ENCODE measurements around the gene SIAH1.
"Not testable (repeated sequence)": the region's sequence is repeated elsewhere in the genome, so short reads cannot be mapped to it uniquely, and the experiment has no call there.

Gene SIAH1

DNA sequence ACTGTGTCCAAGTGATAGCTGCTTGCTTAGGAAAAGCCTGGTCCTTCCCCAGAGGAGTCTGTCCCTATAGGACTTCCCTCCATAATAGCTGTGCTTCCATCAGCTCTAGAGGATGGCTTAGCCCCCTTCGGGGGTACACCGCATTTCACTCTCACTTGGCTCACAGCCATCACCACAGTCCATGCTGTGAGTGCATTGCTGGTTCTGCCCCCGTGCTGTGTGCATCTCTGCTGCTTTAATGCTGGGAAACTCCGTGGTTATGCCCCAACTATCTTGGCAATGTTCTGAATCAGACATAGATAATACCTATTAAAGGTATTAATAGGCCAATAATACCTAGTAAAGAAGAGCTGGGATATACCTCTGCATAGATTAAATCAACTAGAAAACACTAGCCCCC lies 58.3 kb downstream of the SIAH1 start:
- DNase-seq = no peak

DNA sequence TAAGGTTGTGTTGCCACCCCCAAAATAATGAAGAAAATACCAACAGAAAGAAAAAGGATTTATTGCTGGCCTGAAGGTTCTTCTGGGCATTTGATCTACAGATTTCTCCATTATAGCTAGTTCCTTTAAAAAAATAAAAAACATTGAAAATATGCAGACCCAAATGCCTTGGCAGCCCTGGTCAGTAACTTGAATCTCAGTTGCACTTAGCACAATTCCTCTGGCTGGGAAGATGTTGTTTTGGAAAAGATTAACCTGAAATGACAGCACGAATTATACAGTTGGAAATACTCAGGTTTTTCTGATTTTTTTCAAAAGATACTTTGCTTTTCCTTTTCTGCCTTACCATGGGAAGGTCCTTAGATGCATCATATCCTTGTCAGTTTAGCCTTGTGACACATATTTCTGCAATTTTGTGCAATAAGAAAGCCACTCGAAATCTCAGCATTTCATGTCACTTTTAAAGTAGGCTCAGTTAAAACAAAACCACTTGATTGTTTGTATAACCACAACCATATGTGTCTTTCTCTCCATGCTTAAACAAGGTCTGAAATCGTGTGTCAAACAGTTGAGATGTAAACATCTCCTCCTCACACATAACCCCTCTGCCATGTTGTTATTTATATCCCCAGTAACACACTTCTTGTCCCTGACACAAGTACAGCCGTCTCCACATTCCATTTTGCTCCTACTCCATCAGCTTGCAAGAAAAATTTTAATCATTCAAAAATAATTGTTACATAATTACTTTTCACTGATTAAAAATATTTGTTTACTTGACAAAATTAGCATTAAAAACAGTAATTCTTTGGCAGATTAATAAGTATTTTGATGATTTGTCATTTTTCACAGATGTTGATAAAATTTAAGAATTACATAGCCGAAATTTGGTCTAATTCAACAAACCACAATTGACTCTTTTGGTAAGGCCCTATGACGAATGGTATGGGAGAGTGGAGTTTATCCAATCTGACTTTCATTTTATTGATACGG lies 61.1 kb downstream of the SIAH1 start:
- DNase-seq = no peak

GRCh38 chr16:48321317-48322036 lies 63.7 kb downstream of the SIAH1 start:
- DNase-seq = no peak

DNA sequence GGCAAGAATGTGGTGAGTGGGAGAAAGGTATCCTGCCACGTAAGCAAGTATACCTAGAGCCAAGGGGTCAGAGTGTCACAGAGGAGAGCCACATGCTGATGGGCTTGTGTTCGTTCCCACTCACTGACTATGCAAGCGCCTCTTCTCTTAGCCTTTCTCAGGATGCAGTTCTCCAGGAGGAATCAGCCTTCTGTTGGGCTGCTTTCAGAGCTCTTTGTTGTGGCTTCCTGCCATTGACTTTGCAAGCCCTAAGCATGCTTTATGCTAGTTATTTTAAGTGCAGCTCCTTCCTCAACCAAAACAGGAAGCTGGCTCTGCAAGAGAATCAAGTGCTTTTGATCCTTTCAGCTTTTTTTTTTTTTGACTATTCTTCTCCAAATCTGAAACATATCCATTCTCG lies 66.6 kb downstream of the SIAH1 start:
- DNase-seq = peak; percentile 21

DNA sequence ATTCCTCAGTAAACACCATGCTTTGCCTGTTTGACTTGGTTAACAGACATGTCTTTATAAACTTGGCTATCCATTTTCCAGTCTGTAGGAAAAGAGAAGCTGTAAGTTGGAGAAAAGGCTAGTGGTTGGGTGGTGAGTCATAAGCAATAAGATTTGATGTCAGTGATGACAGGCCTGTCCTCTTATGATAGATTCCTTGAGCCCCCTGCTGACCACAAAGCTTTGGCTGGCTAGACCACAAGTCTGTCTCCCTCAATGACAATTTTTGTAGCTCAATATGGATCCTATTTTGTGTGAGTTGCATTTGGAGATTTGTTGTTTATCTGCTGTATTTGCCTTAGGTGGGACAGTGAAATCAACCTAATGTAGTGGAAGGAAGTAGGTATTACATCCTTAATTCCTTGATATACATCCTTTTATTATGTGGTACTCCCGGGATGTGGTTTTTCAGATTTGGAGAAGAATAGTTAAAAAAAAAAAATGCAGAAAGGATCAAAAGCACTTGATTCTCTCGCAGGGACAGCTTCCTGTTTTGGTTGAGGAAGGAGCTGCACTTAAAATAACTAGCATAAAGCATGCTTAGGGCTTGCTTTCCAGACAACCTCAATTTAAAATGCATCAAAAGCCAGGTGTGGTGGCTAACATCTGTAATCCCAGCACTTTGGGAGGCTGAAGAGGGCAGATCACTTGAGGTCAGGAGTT lies 67.4 kb downstream of the SIAH1 start:
- DNase-seq = peak; percentile 25

DNA sequence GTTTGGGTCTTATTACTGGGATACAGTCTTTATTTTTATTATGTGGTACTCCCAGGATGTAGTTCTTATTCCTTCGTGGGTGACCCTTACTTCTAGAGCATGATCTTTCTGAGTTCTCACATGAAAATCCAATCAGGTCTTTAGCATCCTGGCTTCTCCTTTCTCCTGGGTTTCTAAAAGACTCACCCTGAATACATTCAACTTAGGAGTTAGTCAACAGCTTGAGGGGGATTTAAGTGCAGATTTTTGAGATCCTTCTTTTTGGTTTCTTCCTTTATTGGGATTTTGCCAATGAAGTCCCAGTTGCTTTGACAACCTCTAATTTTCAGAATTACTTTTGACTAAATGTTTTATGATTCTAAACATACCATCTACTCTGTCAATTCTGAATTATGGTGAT lies 68.2 kb downstream of the SIAH1 start:
- no peak for DNase-seq

- DNase-seq = not testable (repeated sequence)
These were observed 71.3 kb downstream of the SIAH1 start for GRCh38 chr16:48313905-48314304.

- no peak for DNase-seq
These were observed 74.1 kb downstream of the SIAH1 start for GRCh38 chr16:48310908-48311641.
